HG02763 (cell line): ENCODE data around the gene SIGLECL1.
"Not testable (repeated sequence)": the region's sequence is repeated elsewhere in the genome, so short reads cannot be mapped to it uniquely, and the experiment has no call there.

Experiments used
- ATAC-seq: cut with Tn5 transposase; IDR thresholded peaks from one replicate; pipeline ENCODE4 v1.9.1; 2021; ENCODE audit warnings: mild to moderate bottlenecking, moderate library complexity; ENCODE audit not compliant: unreplicated experiment

The SIGLECL1 gene

DNA sequence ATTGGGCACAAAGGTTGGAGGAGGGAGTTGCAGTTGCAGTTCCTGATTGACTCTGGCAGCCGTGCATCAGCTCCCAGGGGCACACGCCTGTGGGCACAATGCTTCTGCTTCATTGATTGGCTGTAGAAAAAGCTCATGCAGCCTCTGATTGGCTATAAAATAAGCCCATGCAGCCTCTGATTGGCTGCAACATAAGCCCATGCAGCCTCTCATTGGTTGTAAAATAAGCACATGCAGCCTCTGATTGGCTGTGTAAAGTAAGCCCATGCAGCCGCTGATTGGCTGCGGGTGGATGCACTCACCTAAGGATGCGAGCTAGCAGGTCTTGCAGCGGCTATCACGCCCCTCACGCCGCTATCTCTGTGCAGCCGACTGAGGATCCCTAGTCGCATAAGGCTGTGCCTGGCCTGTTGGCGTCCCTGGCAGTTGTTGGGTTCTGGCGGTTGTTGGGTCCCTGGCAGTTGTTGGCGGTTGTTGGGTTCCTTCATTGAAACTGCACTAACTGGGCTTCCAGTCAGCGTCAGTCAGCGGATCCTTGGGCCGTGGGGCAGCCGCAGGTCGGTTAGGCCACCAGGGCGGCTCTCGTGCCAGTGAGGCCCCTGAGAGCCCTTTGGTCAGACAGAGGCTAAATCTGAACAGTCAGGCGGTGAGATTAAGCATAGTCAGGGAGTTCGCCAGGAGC lies at the start of gene SIGLECL1:
Gene SIGLECL1, plus strand, starts transcription at position 295 of the 682 bp plus-strand sequence. CDS start 12,993 bp downstream, outside the sequence.
- ATAC-seq = no peak

DNA sequence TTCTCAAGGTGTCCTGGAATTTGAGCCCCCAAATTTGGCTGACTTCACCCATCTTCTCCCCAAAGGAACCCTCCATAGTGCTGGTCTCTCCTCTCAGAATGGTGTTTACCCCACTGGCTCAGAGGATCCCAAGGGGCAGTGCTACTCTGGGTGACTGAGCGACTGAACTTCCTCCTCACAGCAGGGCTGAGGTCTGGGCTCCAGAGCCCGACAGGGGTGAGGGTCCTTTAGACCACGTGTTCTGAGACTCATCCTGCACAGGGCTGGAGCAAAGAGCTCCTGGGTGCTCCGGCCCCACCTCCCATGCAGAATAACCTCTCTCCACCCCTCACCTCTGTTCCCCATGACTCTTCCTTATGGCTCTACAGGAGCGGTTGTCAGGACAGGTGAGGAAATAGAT lies 49.2 kb upstream of the SIGLECL1 start:
- no peak for ATAC-seq

DNA sequence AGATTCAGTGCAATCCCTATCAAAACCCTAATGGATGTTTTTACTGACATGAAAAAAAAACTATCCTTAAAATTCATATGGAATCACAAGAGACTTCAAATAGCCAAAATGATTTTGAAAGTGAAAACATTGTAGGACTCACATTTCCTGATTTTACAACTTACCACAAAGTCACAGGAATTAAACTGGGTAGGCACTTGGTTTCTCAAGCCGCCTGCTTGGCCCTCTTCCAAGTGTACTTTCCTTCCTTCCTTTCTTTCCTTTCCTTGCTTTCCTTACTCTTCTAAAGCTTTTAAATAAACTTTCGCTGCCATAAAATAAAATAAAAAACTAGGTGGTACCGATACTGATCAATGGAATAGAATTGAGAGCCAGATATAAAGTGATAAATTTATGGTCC lies 47.0 kb upstream of the SIGLECL1 start:
- no peak for ATAC-seq

DNA sequence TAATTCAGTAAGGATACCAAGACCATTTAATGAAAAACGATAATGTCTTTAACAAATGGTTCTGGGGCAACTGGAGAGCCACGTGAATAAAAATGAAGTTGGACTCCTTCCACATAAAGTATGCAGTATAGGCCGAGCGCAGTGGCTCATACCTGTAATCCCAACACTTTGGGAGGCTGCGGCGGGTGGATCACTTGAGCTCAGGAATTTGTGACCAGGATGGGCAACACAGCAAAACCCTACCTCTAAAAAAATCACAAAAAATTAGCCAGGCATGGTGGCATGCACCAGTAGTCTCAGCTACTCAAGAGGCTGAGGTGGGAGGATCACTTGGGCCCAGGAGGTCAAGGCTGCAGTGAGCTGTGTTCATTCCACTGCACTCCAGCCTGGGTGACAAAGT lies 46.6 kb upstream of the SIGLECL1 start:
- no peak for ATAC-seq

DNA sequence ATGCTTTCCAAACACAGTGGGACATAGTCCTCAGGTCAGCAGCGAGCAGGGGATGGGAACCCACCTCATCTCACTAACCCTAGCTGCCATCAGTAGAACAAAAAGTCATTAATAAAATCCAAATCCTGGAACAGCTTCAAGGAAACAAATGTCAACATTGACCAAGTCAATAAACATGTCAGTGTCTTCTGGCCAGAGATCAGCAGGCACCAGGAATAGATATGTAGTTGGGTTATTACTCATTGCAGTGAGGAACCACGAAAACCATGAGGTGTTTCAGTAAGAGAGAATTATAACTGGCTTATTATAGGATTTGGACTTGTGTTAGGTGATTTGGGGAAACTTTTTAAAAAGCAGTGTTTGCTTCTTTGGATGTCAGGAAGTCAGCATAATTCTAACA lies 43.1 kb upstream of the SIGLECL1 start:
- ATAC-seq = no peak

DNA sequence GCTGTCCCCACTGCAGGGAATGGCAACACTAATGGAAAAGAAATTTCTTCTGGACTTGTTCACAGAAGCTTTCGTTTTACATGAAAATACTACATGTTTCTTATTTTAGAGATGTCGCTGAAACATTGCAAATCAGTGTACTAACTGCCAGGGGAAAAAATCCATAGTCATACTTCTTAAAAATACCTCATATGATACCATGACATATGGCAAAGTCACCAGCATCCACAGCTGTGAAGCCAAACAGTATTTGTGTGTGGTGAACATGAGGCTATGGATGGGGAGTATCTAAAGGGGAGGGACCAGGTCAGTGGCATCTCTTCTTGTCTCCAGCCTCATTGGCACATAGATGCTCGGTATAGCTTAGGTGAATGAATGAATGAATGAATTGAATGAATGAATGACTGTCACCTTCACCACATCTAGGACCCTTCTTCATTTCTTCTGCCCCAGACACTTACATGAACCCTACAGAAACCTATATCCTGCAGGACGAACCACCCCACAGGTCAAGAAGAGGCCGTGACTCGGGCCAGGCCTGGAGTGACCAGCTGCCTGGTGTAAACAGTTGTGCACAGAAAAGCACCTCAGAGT lies 40.6 kb upstream of the SIGLECL1 start:
- no peak for ATAC-seq

DNA sequence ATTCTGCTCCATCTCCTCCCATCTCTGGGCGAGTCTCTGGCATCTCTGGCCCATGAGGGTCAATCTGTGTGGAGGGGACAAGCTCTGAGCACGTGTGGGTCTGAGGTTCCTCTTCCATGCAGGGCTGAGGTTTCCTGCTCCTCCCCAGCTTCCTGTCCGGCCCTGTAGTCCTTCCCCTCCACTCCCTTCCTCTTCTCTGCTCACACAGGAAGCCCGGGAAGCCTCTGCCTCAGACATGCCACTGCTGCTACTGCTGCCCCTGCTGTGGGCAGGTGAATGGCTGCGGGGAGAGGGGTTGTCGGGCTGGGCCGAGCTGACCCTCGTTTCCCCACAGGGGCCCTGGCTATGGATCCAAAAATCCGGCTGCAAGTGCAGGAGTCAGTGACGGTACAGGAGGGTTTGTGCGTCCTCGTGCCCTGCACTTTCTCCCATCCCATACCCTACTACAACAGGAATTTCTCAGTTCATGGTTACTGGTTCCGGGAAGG lies 40.0 kb upstream of the SIGLECL1 start:
- ATAC-seq = not testable (repeated sequence)

DNA sequence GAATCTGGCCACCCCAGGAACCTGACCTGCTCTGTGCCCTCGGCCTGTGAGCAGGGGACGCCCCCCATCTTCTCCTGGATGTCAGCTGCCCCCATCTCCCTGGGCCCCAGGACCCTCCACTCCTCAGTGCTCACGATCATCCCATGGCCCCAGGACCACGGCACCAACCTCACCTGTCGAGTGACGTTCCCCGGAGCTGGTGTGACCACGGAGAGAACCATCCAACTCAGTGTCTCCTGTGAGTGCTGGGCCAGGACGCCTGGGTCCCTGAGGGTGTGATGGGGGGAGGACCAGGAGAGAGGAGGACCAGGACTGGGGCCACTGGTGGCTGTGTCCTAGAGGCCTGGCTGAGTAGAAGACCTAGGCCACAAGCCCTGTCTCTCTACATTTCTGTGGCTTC lies 39.0 kb upstream of the SIGLECL1 start:
- no peak for ATAC-seq

DNA sequence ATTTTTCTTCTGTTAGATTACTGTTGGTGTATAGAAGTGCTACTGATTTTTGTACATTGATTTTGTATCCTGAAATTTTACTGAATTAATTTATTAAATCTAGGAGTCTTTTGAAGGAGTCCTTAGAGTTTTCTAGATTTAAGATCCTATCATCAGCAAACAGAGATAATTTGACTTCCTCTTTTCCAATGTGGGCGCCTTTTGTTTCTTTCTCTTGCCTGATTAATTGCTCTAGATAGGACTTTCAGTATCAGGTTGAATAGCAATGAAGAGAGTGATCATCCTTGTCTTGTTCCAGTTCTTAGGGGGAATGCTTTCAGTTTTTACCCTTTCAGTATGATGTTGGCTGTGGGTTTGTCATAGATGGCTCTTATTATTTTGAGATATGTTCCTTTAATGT lies 31.6 kb upstream of the SIGLECL1 start:
- no peak for ATAC-seq

DNA sequence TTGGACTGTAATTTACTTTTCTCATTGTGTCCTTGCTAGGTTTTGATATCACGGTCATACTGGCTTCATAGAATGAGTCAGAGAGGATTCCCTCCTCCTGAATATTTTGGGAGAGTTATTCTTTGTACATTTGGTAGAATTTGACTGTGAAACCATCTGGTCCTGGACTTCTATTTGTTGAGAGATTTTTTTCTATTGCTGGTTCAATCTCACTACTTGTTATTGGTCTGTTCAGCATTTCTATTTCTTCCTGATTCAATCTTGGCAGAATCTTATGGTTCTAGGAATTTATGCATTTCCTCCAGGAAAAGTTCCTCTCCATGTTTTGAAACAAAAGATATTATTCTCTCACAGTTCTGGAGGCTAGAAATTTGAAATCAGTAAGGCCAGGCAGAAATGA lies 30.9 kb upstream of the SIGLECL1 start:
- ATAC-seq = no peak

DNA sequence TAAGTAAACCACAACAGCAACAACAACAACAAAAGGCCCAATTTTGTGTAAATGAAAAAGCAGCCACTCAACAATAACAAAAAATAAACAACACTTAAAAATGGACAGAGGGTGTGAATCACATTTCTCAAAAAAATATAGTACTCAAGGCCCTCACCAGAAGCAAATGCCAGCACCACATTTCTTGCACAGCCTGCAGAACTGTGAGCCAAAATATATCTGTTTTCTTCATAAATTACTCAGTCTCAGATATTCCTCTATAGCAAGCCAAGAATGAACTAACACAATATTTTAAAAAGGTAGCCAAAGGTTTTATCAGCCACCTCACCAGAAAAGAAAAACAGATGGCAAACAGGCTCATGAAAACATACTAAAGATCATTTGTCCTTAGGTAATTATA lies 29.9 kb upstream of the SIGLECL1 start:
- no peak for ATAC-seq

DNA sequence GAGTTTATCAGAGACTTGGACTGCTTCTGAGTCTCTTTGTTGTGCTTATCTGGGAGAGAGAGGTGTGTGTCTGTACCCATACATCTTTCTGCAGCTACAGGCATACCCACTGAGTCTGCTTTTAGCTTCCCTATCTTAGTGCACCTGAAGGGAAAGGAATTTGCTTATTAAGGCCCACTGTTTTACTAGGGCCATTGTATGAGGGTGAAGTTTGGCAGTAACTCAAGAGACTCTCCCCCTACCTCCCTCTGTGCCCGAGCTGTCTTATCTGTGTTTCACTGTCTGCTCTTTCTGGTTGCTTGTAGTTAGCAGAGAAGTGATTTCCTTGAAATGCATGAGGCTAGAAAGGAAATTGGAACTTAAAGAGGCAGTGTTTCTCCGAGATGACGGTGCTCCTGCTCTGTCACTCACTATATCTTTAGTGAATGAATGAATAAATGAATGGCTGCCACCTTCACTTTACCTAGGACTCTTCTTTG lies 26.7 kb upstream of the SIGLECL1 start:
- no peak for ATAC-seq

DNA sequence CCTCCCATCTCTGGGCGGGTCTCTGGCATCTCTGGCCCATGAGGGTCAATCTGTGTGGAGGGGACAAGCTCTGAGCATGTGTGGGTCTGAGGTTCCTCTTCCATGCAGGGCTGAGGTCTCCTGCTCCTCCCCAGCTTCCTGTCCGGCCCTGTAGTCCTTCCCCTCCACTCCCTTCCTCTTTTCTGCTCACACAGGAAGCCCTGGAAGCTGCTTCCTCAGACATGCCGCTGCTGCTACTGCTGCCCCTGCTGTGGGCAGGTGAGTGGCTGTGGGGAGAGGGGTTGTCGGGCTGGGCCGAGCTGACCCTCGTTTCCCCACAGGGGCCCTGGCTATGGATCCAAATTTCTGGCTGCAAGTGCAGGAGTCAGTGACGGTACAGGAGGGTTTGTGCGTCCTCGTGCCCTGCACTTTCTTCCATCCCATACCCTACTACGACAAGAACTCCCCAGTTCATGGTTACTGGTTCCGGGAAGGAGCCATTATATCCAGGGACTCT lies 25.9 kb upstream of the SIGLECL1 start, which contains the start of gene CD33:
Gene CD33, plus strand, starts transcription at position 183 of the 496 bp plus-strand sequence. Its CDS starts 39 bp downstream, at position 222.
- not testable (repeated sequence) for ATAC-seq

DNA sequence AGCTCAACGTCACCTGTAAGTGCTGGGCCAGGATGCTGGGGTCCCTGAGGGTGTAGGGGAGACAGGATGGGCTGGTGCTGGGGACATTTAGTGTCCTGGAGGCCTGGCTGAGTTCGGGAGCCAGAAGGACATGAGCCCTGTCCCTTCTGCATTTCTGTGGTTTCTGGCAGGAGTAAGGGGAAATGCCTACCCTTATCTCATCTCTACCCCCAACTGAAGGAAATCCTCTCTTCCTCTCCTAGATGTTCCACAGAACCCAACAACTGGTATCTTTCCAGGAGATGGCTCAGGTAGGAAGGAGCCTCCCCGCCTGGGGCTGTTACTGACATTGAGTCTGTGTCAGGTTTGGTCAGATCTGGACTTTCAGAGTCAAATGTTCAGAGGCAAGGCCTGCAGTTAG lies 24.8 kb upstream of the SIGLECL1 start:
- no peak for ATAC-seq

DNA sequence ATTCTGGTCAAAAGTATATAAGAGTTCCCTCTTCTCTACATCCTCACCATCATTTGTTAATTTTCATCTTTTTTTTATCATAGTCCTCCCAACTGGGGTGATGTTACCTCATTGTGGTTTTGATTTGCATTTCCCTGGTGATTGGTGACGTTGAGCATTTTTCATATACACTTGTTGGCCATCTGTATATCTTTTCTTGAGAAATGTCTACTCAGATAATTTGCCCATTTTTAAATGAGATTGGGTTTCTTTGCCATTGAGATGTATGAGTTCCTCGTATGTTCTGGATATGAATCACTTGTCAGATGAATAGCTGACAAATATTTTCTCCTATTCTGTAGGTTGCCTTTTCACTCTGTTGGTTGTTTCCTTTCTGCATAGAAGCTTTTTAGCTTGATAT lies 23.6 kb upstream of the SIGLECL1 start:
- no peak for ATAC-seq

DNA sequence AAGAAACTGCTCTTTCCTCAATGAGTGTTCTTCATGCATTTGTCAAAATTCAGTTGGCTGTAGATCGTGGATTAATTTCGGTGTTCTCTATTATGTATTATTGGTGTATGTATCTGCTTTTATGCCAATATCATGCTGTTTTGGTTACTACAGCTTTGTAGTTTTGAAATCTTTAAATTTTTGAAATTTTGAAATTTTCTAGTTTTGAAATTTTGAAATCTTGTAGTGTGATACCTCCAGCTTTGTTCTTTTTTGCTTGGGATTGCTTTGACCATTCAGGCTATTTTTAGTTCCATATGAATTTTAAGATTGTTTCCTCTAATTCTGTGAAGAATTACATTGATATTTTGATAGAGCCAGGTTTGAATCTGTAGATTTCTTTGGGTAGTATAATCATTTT lies 22.9 kb upstream of the SIGLECL1 start:
- no peak for ATAC-seq

DNA sequence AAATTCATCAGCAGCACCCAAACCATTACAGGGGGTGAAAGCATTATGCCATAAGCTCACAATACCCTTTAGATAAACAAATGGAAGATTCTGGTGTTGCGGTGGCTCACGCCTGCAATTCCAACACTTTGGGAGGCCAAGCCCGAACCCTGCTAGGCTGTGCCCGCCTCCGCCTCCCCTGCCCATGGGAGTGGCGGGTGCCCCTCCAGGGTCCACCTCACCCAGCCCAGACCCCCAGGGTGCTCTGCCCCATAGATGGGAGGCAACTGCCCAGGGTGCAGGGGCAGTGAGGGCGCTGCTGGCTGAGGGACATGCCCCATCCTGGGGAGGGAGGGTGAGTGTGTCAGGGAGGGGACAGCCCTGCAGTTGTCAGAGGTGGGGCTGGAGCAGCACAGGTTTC lies 10.0 kb upstream of the SIGLECL1 start:
- no peak for ATAC-seq

DNA sequence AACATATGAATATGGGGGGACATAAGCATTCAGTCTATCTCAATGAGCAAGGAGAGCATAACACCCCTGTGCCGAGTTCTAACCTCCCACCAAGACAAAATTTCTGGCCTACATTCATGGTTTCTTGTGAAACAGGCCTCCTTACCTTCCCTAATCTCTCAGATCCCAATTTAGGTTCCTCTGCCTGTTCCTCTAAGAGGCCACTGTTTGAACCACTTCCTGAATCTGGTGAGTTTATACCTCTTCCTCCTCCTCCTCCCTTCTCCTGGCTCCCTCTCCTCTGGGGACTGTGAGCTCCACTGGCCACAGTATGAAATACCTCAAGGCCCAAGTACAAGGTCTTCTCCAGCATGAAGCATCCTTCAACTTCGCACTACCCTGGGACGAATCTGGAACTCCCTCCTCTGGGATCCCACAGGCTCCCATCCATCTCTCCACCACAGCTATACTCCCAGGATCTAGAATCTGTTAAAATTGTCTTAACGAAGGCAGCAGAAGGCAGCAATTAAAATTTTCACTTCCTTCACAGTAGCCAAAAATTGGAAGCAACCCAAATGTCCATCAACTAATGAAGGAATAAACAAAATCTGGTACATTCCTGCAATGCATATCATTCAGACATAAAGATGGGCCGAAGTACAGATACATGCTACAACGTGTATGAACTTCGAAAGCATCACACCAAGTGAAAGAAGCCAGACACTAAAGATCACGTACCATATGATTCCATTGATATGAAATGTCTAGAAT lies 7.8 kb upstream of the SIGLECL1 start:
- no peak for ATAC-seq

DNA sequence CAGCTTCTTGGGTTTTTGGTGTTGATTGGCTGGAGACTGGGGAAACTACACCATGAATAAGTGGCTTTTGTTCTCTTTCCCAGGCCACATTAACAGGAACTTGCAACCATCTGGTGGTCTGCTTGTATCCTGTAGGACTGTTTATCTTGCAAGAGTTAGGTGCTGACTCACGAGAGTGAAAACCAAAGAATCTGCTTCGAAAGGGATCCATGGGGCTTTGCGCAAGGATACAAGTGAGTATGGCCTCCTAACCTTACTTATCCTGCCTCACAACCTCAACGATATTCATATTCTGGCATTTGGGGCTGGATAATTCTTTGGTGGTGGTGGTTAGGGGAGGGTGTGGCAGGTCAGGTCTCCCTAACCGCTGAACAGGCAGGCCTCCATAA lies 4.7 kb upstream of the SIGLECL1 start:
- no peak for ATAC-seq

DNA sequence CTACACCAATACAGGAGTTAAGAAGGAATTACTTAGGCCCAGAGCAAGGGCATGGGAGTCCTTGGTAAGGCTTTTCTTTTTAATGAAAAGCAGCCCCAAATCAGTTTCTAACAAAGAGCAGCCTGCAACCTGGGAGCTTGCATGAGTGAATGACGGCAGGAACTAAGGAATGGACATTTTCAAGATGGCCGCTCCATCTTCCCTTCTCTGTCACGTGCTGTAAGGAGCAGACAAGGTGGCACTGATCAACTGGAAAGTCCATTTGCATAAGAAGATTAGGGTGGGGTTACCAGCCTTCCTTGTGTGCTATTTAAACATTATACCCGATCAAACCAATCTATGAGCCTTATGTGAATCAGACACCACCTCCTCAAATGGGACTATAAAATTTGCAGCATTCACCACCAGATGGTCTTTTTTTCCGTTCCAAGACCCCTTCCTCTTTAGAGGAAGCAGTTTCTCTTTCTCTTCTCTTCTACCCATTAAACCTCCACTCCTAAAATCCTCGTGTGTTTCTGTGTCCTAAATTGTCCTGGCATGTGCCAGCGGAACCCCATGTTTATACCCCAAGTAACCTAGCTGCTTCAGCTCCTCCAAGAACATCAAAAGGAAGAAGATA lies 2.8 kb upstream of the SIGLECL1 start:
- ATAC-seq = no peak

DNA sequence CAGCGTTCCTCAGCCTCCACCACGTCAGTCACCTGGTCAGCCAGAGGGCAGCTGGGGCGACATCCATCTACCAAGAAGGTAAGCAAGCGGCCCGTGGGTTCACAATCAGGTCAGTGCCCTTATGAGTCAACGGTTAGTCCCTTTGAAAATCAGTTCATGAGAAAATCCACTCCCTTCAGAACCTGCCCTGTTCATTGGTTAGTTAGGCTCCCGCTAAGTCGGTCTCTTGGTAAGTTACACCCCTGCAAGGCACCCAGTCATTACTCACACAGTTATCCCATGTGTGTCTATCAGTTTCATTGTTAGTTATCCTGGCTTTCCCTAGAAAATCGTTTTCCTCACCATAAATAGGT lies 564 bp downstream of the SIGLECL1 start:
- no peak for ATAC-seq
